Spinal cord (tissue), 10 donors: ENCODE results near the gene ZNF692. TPM values are rescaled to one million over a fixed set of nuclear protein-coding genes. Genes with fewer than 3 reads are reported as not detected.

Source experiments
- DNase-seq, 6 donors: peaks; one replicate each; pipeline versions ENCODE4 v3.0.0 to v3.0.0-alpha.2; 2013 to 2015; ENCODE audit warnings: low spot score in 6 of 6, low read depth in 4 of 6
- H3K27ac ChIP-seq: one replicate; pipeline ENCODE4 v1.5.1; 2013; ENCODE audit warnings: low read depth, low read length, control low read depth
- H3K27me3 ChIP-seq: one replicate; pipeline ENCODE4 v1.6.1; 2013; ENCODE audit warnings: low read length; ENCODE audit not compliant: control insufficient read depth, insufficient read depth
- H3K36me3 ChIP-seq: one replicate; pipeline ENCODE4 v1.6.1; 2013; ENCODE audit warnings: low read length; ENCODE audit not compliant: control insufficient read depth, insufficient read depth
- H3K4me1 ChIP-seq: one replicate; pipeline ENCODE4 v1.6.1; 2013; ENCODE audit warnings: low read length; ENCODE audit not compliant: control insufficient read depth, insufficient read depth
- H3K4me3 ChIP-seq: one replicate; pipeline ENCODE4 v1.5.1; 2013; ENCODE audit warnings: low read depth, low read length, control low read depth
- H3K9me3 ChIP-seq: one replicate; pipeline ENCODE4 v1.6.1; 2013; ENCODE audit warnings: low read length; ENCODE audit not compliant: control insufficient read depth, insufficient read depth
- WGBS: methylation state at CpG from one replicate; pipeline ENCODE4 v1.1.5; 2013; ENCODE audit warnings: missing lambda C conversion rate; ENCODE audit not compliant: insufficient coverage; 5-methylcytosine and 5-hydroxymethylcytosine counted together
- polyA plus RNA-seq, 2 donors: library from polyadenylated mRNA; unstranded; fragments of 120-200 nt; gene quantifications; one replicate each; pipeline ENCODE4 v1.2.1, GENCODE V29; 2013; ENCODE audit not compliant: insufficient read length in 2 of 2
- total RNA-seq, 2 donors: library from RNA; depleted of rRNA in 1 of 2; stranded (reverse); fragments of 120-200 nt in 1 of 2; fragments of >200 nt in 1 of 2; gene quantifications; one replicate each; pipeline versions ENCODE4 v1.2.3 to v1.2.4, GENCODE V29; 2013 to 2014
- donor health status: healthy.

ZNF692 gene
- total and polyA plus RNA-seq, 4 donors, result 13.6 to 89.3 (median 51.1) TPM

DNA sequence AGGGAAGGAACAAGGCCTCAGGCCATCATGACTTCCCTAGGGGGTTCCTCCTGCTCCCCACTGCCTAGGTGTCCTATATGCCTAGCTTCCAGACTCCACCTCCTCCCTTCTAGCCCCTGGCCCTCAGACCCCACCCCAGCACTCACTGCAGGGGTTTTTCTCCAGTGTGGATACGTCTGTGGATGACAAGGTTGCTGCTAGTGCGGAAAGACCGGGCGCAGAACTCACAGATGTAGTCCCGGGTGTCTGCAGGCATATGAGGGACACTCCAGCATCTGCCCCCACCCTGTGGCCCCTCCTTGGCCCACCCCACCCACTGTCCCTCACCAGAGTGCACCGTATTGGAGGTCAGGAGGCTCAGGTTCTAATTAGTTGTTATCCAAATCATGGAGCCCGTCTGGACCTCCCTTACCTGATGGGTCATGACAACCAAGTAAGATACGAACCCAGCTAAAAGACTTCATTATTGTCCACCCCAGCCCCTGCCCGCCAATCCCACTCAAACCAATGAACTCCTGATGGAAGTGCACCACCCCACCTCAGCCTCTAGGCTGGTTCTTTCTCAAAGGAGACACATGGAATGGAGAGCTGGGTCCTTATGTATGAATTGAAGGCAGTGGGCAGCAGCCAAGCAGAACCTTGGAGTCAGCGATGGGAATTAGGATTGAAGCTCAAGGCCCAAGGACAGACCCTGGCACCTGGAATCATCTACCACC, 8.2 kb downstream of the ZNF692 start:
- peaks cover 83% of the 10 kb centered on the region for H3K36me3 ChIP-seq
- no peak overlapping the region for H3K4me3 ChIP-seq
- 82% methylated on average over 5 of the region's 10 CpGs for WGBS
- H3K4me1 ChIP-seq, result peaks cover 4% of the 10 kb centered on the region
- H3K27me3 ChIP-seq, result no peaks in the 10 kb centered on the region
- H3K27ac ChIP-seq, result no peak overlapping the region
- no peak for DNase-seq
- H3K9me3 ChIP-seq, result no peaks in the 10 kb centered on the region

DNA sequence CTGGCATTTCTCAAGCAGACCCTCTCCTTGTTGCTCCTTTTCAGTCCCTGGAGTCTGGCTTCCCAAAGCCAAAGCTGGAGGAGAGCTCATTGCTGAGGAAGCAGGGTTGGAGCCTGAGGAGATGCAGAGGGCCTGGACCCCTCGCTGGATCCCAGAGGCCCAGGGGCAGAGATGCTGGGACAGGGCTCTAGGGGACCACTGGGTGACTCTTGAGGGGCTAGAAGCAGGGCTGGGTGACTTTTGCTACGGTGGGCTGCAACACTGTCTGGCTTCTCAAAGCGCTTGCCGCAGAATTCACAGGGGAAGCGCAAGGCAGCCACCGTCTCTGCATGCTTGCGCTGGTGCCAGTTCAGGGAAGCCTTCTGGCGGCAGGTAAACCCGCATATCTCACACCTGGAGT, 8.8 kb downstream of the ZNF692 start:
- DNase-seq, result no peak
- 83% methylated on average over 9 of the region's 9 CpGs for WGBS
- Histone ChIP-seq H3K36me3 (peaks cover 83% of the 10 kb centered on the region), H3K27ac (no peak overlapping the region), H3K4me1 (no peaks in the 10 kb centered on the region), H3K9me3 (no peaks in the 10 kb centered on the region), H3K4me3 (no peak overlapping the region), H3K27me3 (no peaks in the 10 kb centered on the region)

DNA sequence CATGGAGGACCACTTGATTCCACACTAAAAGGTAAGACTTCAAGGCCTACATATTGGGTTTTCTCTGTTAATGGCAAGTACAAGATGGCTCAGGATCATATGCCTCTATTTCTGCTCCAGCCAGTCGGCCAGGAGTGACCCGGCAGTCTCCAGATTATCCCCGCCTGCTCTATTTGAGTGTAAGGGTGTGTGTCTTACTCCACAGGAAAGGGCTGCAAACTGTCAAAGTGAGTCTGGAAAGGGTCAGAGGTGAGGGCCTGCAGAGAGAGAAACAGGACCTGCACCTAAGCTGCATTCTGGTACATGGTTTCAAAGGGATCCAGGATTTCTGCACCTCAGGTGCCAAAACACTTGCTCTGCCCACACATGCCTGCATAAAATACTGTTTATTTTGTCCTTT, 9.2 kb downstream of the ZNF692 start:
- Histone ChIP-seq H3K27me3 (no peaks in the 10 kb centered on the region), H3K4me1 (no peaks in the 10 kb centered on the region), H3K4me3 (no peak overlapping the region), H3K36me3 (peaks cover 83% of the 10 kb centered on the region), H3K27ac (no peak overlapping the region), H3K9me3 (no peaks in the 10 kb centered on the region)
- no peak for DNase-seq
- WGBS, result 88% methylated on average over 3 of the region's 3 CpGs

DNA sequence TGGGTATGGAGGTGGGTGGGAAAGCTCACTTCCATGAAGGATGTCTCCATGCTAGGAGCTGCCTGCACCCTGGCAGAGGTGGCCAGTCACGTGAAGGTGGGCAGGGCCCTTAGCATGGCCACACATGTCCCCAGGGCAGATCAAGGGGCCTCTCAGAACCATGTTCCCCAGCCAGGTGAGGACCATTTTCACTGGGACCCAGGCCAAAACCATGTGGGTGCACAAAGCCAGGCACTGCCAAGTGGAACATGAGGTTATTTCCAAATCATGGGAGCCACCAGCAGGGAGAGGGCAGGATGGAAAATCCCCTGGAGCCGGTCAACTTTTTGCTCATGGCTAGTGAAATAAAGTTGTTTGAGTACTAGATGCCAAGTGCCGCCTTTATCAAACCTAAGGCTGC, 9.7 kb downstream of the ZNF692 start:
- no peak overlapping the region for H3K27ac ChIP-seq
- no peaks in the 10 kb centered on the region for H3K4me1 ChIP-seq
- no peak for DNase-seq
- WGBS, result 94% methylated on average over 3 of the region's 3 CpGs
- H3K36me3 ChIP-seq, result peaks cover 80% of the 10 kb centered on the region
- no peaks in the 10 kb centered on the region for H3K27me3 ChIP-seq
- no peak overlapping the region for H3K4me3 ChIP-seq
- no peaks in the 10 kb centered on the region for H3K9me3 ChIP-seq

DNA sequence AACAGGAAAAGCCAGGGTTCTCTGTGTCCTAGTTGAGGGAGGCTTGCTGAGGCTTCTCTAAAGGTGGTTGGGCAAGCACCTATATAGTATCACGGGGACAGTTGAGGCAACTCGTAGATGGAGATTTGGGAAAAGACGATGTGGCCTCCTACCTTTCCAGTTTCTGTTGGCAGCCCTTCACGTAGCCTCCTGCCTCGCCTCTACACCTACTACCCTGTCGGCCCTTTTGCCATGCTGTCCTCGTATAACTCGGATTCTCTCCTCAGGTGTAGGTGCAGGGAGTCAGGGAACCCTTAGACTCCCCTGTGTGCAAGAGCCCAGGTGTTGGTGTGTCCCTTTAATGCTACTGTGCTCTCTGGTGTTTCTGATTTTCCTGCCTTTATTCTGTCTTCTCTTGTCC, 10.3 kb downstream of the ZNF692 start:
- H3K4me3 ChIP-seq, result no peak overlapping the region
- DNase-seq, result no peak
- peaks cover 75% of the 10 kb centered on the region for H3K36me3 ChIP-seq
- H3K27me3 ChIP-seq, result no peaks in the 10 kb centered on the region
- no peaks in the 10 kb centered on the region for H3K9me3 ChIP-seq
- H3K4me1 ChIP-seq, result no peaks in the 10 kb centered on the region
- WGBS, result 90% methylated on average over 3 of the region's 8 CpGs
- no peak overlapping the region for H3K27ac ChIP-seq

DNA sequence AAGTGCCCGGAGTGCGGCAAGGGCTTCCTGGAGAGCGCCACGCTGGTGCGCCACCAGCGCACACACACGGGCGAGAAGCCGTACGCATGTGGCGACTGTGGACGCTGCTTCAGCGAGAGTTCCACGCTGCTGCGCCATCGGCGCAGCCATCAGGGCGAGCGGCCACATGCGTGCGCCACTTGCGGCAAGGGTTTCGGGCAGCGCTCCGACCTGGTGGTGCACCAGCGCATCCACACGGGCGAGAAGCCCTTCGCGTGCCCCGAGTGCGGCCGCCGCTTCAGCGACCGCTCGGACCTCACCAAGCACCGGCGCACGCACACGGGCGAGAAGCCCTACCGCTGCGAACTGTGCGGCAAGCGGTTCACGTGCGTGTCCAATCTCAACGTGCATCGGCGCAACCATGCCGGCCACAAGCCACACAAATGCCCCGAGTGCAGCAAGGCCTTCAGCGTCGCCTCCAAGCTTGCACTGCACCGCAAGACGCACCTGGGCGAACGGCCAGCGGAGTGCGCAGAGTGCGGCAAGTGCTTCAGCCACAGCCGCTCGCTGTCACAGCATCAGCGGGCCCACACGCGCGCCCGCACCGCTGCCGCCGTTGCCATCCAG, 10.8 kb downstream of the ZNF692 start:
- Histone ChIP-seq H3K27ac (no peak overlapping the region), H3K4me1 (no peaks in the 10 kb centered on the region), H3K36me3 (peaks cover 72% of the 10 kb centered on the region), H3K9me3 (no peaks in the 10 kb centered on the region), H3K4me3 (no peak overlapping the region), H3K27me3 (no peaks in the 10 kb centered on the region)
- WGBS, result 90% methylated on average over 72 of the region's 72 CpGs
- DNase-seq, result no peak

DNA sequence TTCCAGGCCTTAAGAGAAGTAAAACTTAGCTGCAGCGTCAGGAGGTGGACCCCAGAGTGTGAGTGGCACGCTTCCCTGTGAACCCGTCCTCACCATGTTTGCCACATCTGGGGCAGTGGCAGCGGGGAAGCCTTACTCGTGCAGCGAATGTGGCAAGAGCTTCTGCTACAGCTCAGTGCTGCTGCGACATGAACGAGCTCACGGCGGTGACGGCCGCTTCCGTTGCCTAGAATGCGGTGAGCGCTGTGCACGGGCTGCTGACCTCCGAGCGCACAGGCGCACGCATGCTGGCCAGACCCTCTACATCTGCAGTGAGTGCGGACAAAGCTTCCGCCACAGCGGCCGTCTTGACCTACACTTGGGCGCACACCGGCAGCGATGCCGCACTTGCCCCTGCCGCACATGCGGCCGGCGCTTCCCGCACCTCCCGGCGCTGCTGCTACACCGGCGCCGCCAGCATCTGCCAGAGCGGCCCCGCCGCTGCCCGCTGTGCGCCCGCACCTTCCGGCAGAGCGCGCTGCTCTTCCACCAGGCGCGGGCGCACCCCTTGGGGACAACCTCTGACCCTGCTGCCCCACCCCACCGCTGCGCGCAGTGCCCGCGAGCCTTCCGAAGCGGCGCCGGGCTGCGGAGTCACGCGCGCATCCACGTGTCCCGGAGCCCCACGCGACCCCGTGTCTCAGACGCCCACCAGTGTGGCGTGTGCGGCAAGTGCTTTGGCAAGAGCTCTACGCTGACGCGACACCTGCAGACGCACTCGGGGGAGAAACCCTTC, 11.5 kb downstream of the ZNF692 start:
- 83% methylated on average over 76 of the region's 76 CpGs for WGBS
- H3K4me3 ChIP-seq, result no peak overlapping the region
- H3K4me1 ChIP-seq, result no peaks in the 10 kb centered on the region
- H3K36me3 ChIP-seq, result peaks cover 77% of the 10 kb centered on the region
- DNase-seq, result no peak
- no peak overlapping the region for H3K27ac ChIP-seq
- no peaks in the 10 kb centered on the region for H3K27me3 ChIP-seq
- no peaks in the 10 kb centered on the region for H3K9me3 ChIP-seq

DNA sequence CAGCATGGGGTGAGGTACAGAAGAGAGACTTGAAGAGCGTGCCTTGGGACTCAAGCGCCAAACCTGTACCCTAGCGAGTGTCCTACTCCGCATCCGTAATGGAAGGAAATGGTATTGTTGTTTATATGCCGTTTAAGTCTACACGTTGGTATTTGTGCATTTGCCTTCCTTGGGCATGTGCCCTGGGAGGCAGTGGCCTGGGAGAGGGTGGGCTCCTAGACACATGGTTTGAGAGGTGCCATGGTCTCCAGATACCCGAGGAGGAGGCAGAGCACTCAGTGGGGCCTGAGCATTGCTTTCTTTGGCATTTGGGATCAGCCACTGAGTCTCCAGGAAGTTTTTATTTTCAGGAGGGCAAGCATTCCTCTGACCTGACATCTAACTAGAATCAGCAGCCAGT, 14.4 kb downstream of the ZNF692 start:
- Histone ChIP-seq H3K4me3 (no peak overlapping the region), H3K36me3 (peaks cover 59% of the 10 kb centered on the region), H3K9me3 (no peaks in the 10 kb centered on the region), H3K4me1 (peaks cover 10% of the 10 kb centered on the region), H3K27me3 (no peaks in the 10 kb centered on the region), H3K27ac (no peak overlapping the region)
- 93% methylated on average over 8 of the region's 8 CpGs for WGBS
- no peak for DNase-seq

DNA sequence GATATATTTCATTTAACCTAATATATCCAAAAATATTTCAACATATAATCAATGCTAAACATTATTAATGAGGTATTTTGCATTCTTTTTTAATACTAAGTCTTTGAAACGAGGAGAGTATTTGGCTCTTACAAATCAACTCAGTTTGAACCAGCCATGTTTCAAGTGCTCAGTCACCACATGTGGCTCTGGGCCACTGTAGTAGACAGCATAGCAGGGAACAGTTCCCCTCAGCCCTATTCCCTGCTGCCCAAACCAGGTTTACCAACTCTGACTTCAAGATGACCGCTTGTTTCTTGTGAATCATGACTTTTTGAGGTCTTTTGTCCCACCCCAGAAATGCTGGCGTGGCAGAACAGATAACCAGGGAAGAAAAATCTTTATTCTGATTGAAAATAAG, 15.2 kb downstream of the ZNF692 start:
- no peak overlapping the region for H3K4me3 ChIP-seq
- H3K9me3 ChIP-seq, result no peaks in the 10 kb centered on the region
- WGBS, result 100% methylated on average over 1 of the region's 3 CpGs
- H3K27ac ChIP-seq, result no peak overlapping the region
- no peaks in the 10 kb centered on the region for H3K27me3 ChIP-seq
- peaks cover 18% of the 10 kb centered on the region for H3K4me1 ChIP-seq
- peaks cover 51% of the 10 kb centered on the region for H3K36me3 ChIP-seq
- no peak for DNase-seq
